Measurements from ENCODE around the gene CD101. TPM values are rescaled to one million over a fixed set of nuclear protein-coding genes. Genes with fewer than 3 reads are reported as not detected.

Gene CD101
- total RNA-seq, 1 donor from 2014 or later = 3.2 TPM

- no peak for DNase-seq
- Mint-ChIP-seq H3K27me3 (ENCODE audit: unreplicated experiment) (no peaks in the 10 kb centered on the region), H3K4me1 (ENCODE audit: low read depth, unreplicated experiment) (peaks cover 8% of the 10 kb centered on the region), H3K9me3 (ENCODE audit: unreplicated experiment) (peaks cover 2% of the 10 kb centered on the region), H3K27ac (ENCODE audit: unreplicated experiment) (no peak overlapping the region), H3K36me3 (ENCODE audit: unreplicated experiment) (no peaks in the 10 kb centered on the region), H3K4me3 (ENCODE audit: unreplicated experiment) (no peak overlapping the region)
- no peak for TF ChIP-seq CTCF (IDR thresholded peaks at IDR 0.05; ENCODE audit: partially characterized antibody, unreplicated experiment)
These were observed 19.1 kb downstream of the CD101 start for GRCh38 chr1:117020526-117021156.

- no peak overlapping the region for H3K27ac Mint-ChIP-seq (ENCODE audit: unreplicated experiment)
- peaks cover 2% of the 10 kb centered on the region for H3K27me3 Mint-ChIP-seq (ENCODE audit: unreplicated experiment)
- DNase-seq = no peak
- H3K4me3 Mint-ChIP-seq (ENCODE audit: unreplicated experiment) = no peak overlapping the region
- peaks cover 8% of the 10 kb centered on the region for H3K4me1 Mint-ChIP-seq (ENCODE audit: low read depth, unreplicated experiment)
- H3K9me3 Mint-ChIP-seq (ENCODE audit: unreplicated experiment) = peaks cover 2% of the 10 kb centered on the region
- TF ChIP-seq CTCF (IDR thresholded peaks at IDR 0.05; ENCODE audit: partially characterized antibody, unreplicated experiment) = no peak
- H3K36me3 Mint-ChIP-seq (ENCODE audit: unreplicated experiment) = no peaks in the 10 kb centered on the region
These were observed 20.6 kb downstream of the CD101 start for GRCh38 chr1:117022114-117022513.

GRCh38 chr1:117025568-117025967 lies 24.0 kb downstream of the CD101 start:
- Mint-ChIP-seq H3K4me1 (ENCODE audit: low read depth, unreplicated experiment) (no peaks in the 10 kb centered on the region), H3K36me3 (ENCODE audit: unreplicated experiment) (no peaks in the 10 kb centered on the region), H3K4me3 (ENCODE audit: unreplicated experiment) (no peak overlapping the region), H3K27ac (ENCODE audit: unreplicated experiment) (no peak overlapping the region), H3K27me3 (ENCODE audit: unreplicated experiment) (peaks cover 2% of the 10 kb centered on the region), H3K9me3 (ENCODE audit: unreplicated experiment) (peaks cover 2% of the 10 kb centered on the region)
- DNase-seq = no peak
- no peak for TF ChIP-seq CTCF (IDR thresholded peaks at IDR 0.05; ENCODE audit: partially characterized antibody, unreplicated experiment)

GRCh38 chr1:117026361-117026760 lies 24.8 kb downstream of the CD101 start:
- TF ChIP-seq CTCF (IDR thresholded peaks at IDR 0.05; ENCODE audit: partially characterized antibody, unreplicated experiment) = no peak
- Mint-ChIP-seq H3K27me3 (ENCODE audit: unreplicated experiment) (peaks cover 2% of the 10 kb centered on the region), H3K4me3 (ENCODE audit: unreplicated experiment) (no peak overlapping the region), H3K9me3 (ENCODE audit: unreplicated experiment) (no peaks in the 10 kb centered on the region), H3K27ac (ENCODE audit: unreplicated experiment) (no peak overlapping the region), H3K4me1 (ENCODE audit: low read depth, unreplicated experiment) (no peaks in the 10 kb centered on the region), H3K36me3 (ENCODE audit: unreplicated experiment) (no peaks in the 10 kb centered on the region)
- DNase-seq = no peak

- TF ChIP-seq CTCF (IDR thresholded peaks at IDR 0.05; ENCODE audit: partially characterized antibody, unreplicated experiment) = no peak
- no peak overlapping the region for H3K27ac Mint-ChIP-seq (ENCODE audit: unreplicated experiment)
- peaks cover 9% of the 10 kb centered on the region for H3K4me1 Mint-ChIP-seq (ENCODE audit: low read depth, unreplicated experiment)
- no peaks in the 10 kb centered on the region for H3K9me3 Mint-ChIP-seq (ENCODE audit: unreplicated experiment)
- H3K27me3 Mint-ChIP-seq (ENCODE audit: unreplicated experiment) = peaks cover 4% of the 10 kb centered on the region
- H3K4me3 Mint-ChIP-seq (ENCODE audit: unreplicated experiment) = no peak overlapping the region
- no peak for DNase-seq
- no peaks in the 10 kb centered on the region for H3K36me3 Mint-ChIP-seq (ENCODE audit: unreplicated experiment)
These were observed 28.1 kb downstream of the CD101 start for GRCh38 chr1:117029685-117030084.

All from glutamatergic neuron (in vitro differentiated cells).